ENCODE data around the gene HERC2.

DNA sequence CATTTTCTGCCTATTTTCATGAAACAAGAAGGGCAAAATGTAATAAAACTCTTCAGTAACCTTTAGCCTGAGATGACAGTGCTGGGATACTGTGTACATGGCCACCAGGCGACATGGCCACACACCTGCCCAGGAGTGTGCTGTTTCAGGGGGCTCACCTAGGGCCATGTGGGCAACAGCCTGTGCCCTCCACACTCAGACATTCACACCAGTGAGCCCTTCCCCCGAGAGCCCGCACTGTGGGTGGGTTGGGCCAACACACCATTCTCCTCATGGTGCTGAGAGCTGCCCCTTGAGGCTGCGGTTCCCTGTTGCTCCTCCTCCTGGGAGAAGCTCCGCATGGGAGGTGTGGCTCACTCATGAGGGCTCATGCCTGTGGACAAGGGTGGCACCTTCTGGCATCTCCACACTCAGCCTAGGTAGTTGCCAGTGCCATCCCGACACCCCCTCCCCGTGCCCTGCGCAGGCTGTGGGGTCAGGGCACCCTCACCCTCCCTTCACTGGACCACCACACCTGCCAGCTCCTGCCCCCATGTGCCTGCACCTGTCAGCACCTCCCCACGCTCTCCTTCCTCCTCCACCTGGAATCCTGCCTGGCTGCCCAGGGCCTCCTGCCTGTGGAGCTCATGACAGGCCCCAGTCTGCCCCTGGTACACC, 242.5 kb downstream of the HERC2 start:
- TF ChIP-seq KAT2B (IDR thresholded peaks at IDR 0.05; ENCODE audit: low read depth, low read length) (no peak), TCF7 (IDR thresholded peaks at IDR 0.05; ENCODE audit: borderline replicate concordance) (no peak), ZFX (CRISPR knock-in tag; IDR thresholded peaks at IDR 0.05) (no peak)
- TF ChIP-seq, protein P1, sequence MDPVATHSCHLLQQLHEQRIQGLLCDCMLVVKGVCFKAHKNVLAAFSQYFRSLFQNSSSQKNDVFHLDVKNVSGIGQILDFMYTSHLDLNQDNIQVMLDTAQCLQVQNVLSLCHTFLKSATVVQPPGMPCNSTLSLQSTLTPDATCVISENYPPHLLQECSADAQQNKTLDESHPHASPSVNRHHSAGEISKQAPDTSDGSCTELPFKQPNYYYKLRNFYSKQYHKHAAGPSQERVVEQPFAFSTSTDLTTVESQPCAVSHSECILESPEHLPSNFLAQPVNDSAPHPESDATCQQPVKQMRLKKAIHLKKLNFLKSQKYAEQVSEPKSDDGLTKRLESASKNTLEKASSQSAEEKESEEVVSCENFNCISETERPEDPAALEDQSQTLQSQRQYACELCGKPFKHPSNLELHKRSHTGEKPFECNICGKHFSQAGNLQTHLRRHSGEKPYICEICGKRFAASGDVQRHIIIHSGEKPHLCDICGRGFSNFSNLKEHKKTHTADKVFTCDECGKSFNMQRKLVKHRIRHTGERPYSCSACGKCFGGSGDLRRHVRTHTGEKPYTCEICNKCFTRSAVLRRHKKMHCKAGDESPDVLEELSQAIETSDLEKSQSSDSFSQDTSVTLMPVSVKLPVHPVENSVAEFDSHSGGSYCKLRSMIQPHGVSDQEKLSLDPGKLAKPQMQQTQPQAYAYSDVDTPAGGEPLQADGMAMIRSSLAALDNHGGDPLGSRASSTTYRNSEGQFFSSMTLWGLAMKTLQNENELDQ (CRISPR knock-in tag; IDR thresholded peaks at IDR 0.05; ENCODE audit: borderline replicate concordance), result no peak
